Choroid plexus epithelial cell (primary cell): ENCODE measurements around the gene RAPGEF4.

Experiments used
- DNase-seq: peaks from one replicate; pipeline ENCODE4 v3.0.0-alpha.2; 2010; ENCODE audit warnings: low read depth
- H3K4me3 ChIP-seq: 2 replicates; pipeline ENCODE4 v1.5.1; 2011; ENCODE audit warnings: low read depth, mild to moderate bottlenecking, control low read depth, low read length, moderate library complexity
- TF ChIP-seq, protein P1 (sequence below): conservative IDR thresholded peaks from 2 replicates; pipeline ENCODE4 v1.5.1; 2011; ENCODE audit warnings: low read depth, mild to moderate bottlenecking, control low read depth, inconsistent platforms, low read length, moderate library complexity

Gene RAPGEF4

DNA sequence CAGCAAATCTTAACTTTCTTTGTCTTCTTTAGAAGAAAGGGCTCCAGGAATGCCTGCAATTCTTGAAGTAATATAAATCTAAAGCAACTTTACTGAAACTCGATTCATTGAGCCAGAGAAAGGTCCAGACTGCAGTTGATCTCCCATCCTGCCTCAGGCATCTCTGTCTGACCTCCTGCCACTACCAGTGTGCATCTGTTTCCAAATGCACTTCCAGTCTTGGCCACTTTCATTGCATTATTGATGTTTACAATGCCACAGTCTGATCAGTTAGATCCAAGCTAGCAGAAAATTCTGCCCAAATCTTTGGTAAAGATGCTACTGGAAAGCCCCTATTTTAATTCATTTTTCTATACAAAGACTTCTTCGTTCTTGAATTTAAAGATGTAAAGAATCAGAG lies 158.0 kb downstream of the RAPGEF4 start:
- no peak overlapping the region for H3K4me3 ChIP-seq
- TF ChIP-seq, protein P1, sequence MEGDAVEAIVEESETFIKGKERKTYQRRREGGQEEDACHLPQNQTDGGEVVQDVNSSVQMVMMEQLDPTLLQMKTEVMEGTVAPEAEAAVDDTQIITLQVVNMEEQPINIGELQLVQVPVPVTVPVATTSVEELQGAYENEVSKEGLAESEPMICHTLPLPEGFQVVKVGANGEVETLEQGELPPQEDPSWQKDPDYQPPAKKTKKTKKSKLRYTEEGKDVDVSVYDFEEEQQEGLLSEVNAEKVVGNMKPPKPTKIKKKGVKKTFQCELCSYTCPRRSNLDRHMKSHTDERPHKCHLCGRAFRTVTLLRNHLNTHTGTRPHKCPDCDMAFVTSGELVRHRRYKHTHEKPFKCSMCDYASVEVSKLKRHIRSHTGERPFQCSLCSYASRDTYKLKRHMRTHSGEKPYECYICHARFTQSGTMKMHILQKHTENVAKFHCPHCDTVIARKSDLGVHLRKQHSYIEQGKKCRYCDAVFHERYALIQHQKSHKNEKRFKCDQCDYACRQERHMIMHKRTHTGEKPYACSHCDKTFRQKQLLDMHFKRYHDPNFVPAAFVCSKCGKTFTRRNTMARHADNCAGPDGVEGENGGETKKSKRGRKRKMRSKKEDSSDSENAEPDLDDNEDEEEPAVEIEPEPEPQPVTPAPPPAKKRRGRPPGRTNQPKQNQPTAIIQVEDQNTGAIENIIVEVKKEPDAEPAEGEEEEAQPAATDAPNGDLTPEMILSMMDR = no peak
- no peak for DNase-seq

DNA sequence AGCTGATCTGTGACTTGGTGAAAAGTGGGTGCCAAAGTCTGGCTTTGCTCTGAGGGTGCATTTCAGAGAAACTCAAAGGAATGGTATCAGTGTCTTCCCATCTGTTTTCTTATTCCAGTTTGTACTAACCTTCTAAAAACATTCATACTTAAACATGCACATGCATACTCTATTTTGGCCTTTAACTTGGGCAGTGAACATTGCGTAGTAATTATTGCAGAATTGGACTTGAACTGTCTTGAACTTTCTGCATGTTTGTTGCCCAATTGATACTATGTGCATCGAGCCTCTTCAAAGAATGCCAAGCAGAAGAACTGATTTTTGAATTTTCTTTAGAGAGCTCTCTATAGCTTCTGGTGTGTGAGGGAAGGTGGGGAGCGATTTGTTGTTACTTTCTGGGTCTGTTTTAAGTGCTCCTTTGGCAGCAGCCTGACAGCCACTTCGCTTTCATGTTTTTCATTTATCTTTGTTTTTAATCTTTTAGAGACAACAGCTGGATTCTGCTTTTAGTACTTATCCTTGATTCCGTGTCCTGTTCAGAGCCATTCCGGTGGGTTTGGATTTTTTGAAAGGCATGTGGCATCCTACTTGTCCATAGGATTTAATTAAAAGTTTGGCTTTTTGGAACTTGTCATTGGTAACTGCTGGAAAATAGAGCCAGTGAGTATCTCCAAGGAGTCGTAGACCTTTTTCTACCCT lies 159.2 kb downstream of the RAPGEF4 start:
- no peak overlapping the region for H3K4me3 ChIP-seq
- TF ChIP-seq, protein P1 = no peak
- DNase-seq = peak; percentile 6

DNA sequence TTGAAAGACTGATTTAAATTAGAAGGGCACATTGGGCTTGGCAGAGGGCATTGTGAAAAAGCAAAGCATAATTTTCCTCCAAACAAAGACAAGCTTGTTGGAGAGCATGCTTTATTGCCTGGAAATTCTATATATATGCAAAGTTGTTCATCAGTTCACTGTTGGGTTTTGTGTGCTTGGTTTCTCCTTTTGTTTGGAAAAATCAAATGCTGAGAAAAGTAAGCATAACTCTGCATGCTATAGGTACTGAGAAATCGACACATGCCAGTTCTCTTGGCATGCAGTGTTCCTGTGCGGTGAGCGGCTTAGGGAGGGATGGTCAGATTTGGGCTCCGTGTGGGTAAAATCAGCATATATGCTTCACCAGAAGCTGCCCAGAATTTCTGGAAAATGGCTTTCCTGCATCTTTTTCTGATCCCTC lies 161.0 kb downstream of the RAPGEF4 start:
- TF ChIP-seq, protein P1 = no peak
- H3K4me3 ChIP-seq = no peak overlapping the region
- DNase-seq = no peak

DNA sequence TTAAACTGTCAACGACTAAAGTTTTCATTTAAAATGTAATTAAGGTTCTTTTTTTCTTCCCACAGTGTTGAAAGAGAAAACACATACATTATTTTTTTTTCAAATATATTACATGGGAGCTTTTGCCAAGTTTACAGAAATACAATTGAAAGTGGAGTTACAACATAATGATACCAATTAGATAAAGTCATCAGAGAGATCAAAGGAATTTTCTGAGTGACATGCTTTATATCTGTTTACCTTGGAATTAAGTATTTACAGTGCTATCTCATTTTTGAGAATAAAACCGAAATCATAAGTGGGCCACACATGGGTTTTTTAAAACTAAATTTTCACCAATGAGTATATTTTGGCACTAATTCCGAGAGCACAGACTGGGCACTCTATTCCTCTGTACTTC lies 165.2 kb downstream of the RAPGEF4 start:
- no peak overlapping the region for H3K4me3 ChIP-seq
- no peak for DNase-seq
- TF ChIP-seq, protein P1 = no peak

DNA sequence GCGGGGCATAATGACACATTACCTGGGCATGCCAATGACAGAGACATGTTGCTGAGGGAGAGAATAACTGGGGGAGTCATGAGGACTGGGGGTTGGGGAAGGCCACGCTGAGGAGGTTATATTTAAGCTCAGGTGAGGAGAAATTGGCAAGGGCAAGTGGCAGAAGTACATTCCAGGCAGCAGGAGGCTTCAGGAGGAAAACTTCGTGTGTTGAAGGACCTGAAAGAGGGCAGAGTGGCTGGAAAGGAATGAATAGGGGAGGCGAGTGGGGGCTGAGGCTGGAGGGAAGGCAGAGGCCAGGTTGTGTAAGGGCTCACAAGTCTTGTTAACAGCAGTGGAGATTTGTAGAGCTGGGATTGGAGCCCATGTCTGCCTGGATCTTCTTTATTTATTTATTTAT lies 166.3 kb downstream of the RAPGEF4 start:
- TF ChIP-seq, protein P1 = no peak
- H3K4me3 ChIP-seq = no peak overlapping the region
- DNase-seq = no peak

DNA sequence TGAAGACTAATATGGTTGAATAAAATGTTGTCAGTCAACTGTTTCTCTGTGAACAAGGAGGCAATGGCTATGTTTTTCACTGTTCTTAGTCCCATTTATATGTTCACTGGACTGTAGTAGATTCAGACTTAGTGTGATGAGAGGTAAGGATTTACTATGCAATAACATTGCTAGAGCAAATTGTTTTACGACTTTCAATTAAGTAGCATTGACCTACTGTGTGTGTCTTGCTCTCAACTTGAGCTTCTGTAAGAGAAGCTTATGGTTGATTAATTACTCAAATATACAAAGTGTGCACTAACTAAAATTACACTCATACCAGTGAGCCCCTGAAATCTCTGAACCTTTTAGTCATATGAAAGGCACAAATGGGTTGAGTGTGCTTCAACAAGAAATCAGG lies 168.6 kb downstream of the RAPGEF4 start:
- H3K4me3 ChIP-seq = no peak overlapping the region
- TF ChIP-seq, protein P1 = no peak
- DNase-seq = no peak
